GM10266 (cell line): ENCODE measurements around the gene CELF2.

ENCODE experiments used
- DNase-seq: peaks from one replicate; pipeline ENCODE4 v3.0.0; 2012; ENCODE audit errors: extremely low spot score
- TF ChIP-seq, protein P1 (sequence below): IDR thresholded peaks from 2 replicates; pipeline ENCODE4 v1.5.1; 2012; ENCODE audit warnings: mild to moderate bottlenecking, low read depth; ENCODE audit not compliant: control insufficient read depth, insufficient read depth; ENCODE audit errors: missing control alignments

The CELF2 gene

DNA sequence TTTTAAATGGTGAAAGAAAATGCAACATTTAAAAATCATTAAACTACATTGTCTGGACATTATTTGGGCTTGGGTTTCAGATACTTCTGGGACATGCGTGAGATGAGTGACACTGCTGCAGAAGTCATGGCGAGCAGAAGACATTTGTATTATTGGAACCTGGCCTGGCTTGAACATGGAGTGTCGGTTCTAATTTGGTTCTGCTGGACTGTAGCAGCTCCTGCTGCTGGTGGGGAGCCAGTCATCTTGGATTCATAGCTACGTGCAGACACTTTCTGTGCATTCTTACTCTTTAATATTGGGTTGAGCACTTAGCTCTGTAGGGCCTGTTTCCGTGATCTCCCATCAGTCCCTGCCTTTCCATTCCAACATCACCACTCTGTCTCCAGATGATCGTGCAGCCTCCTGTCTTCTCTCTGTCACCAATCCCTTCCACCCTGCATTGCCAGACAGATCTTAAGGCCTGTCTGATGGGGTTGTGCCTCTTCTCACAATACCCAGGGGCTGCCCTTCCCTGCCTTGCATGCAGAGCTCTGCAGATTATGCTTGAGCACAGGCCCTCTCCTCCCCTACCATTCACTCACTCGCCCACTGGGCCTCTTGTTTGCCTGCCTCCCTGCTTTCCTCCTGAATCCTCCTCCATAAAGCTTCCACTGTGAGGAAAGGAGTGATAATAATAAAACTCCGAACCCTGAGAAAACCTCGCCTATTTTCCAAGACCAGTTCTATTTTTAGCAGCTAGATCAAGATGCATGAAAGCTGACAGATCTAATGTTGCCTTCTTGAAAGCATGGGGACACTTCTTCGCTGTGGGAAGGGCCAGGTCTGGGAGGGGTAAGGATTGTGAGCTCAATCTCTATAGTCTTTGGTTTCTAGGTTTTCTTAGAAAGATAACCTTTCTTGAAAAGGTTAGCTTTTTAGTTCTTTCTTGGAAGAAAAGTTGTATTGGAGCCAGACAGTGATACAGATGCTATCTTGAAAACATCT is 32.9 kb downstream of the CELF2 start:
- TF ChIP-seq, protein P1, sequence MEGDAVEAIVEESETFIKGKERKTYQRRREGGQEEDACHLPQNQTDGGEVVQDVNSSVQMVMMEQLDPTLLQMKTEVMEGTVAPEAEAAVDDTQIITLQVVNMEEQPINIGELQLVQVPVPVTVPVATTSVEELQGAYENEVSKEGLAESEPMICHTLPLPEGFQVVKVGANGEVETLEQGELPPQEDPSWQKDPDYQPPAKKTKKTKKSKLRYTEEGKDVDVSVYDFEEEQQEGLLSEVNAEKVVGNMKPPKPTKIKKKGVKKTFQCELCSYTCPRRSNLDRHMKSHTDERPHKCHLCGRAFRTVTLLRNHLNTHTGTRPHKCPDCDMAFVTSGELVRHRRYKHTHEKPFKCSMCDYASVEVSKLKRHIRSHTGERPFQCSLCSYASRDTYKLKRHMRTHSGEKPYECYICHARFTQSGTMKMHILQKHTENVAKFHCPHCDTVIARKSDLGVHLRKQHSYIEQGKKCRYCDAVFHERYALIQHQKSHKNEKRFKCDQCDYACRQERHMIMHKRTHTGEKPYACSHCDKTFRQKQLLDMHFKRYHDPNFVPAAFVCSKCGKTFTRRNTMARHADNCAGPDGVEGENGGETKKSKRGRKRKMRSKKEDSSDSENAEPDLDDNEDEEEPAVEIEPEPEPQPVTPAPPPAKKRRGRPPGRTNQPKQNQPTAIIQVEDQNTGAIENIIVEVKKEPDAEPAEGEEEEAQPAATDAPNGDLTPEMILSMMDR: no peak
- DNase-seq: no peak

DNA sequence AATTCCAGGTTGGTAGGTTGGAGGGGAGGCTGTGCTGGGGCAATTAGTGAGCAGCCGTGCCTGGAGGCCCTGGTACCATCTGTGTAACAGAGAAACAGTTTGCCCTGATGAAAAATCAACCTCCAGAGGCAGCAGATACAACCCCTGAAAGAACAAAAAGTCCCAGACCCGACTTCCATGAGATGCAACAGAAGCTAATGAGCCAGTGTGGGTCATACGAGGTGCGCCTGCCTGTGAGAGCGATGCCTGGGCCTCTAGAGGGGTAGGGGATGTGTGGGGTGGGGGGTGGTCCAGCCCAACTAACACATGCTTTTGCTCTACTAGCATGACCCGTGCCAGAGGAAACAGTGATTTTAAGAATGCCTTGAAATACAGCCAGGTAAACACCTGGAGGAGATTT is 39.3 kb downstream of the CELF2 start:
- no peak for DNase-seq
- TF ChIP-seq, protein P1: no peak

DNA sequence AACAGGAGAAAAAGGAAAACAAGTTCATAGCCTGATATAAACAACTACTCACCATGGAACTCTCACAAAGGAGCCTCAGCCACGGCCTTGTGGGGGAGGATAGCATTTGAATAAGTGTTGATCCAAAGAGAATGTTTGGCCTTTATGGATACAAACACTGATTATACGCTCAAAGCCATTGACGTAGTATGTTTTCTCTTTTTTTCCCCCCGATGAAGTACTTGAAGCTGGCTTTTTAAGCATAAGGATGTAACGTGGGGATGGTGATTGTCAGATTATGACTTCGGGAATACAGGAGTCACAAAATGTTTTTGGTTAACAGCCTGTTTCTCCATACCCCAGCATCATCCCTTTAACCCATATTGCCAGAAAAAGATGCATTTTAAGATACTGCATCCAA is 39.8 kb downstream of the CELF2 start:
- DNase-seq: no peak

DNA sequence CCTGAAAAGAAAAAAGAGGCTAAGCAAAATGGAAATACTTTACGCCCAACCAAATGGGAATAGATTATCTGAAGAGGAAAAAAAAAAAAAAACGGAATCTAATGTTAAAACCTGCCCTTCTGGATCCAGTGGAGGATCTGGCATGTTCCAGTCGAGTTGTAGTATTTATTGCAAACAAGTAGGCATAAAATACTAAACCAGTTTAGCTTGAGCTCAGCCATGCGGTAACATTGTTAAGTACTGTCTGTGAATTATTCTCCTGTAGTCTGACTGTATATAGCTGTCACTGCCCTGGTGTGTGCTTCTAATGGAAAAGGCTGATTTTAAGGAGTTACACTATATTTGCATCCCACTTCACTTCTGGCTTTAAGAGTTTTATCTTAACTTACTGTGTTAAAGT is 40.3 kb downstream of the CELF2 start:
- TF ChIP-seq, protein P1: no peak
- DNase-seq: no peak

More for the DNA sequence above, 39.8 kb downstream of the CELF2 start:
- TF ChIP-seq, protein P1: no peak

DNA sequence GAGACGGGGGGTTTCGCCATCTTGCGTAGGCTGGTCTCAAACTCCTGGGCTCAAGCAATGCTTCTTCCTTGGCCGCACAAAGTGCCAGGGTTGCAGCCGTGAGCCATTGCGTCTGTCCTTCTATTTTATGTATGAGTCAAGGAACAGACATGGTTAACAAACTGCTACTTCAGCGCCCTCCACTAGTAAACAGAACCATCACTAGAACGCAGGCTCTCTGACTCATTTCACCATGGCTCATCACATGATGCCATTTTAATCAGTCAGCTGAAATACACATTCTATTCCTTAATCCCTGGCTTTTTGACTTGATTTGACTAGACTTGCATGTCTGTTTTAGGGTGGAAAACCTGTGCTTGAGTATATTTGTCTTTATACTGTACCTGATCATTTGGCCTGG is 41.3 kb downstream of the CELF2 start:
- TF ChIP-seq, protein P1: no peak
- DNase-seq: no peak

DNA sequence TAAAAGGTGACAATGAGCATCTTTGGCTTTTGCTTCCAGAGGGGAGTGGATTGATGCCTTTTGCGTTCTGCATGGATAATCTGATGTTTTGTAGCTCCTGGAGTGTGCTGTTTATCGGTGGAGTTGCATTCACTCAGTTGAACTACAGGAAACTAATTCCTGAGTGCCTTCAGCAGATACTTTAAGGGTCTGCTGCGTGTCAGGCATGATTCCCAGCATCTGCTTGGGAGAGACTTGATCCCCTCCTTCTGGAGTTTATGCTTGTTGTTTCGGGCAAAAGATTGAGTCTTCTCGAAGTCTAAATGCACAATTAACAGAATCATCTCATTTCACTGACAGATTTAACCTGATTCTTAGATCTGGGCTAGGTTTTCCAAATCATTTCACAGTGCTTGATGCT is 46.2 kb downstream of the CELF2 start:
- TF ChIP-seq, protein P1: no peak
- DNase-seq: no peak

DNA sequence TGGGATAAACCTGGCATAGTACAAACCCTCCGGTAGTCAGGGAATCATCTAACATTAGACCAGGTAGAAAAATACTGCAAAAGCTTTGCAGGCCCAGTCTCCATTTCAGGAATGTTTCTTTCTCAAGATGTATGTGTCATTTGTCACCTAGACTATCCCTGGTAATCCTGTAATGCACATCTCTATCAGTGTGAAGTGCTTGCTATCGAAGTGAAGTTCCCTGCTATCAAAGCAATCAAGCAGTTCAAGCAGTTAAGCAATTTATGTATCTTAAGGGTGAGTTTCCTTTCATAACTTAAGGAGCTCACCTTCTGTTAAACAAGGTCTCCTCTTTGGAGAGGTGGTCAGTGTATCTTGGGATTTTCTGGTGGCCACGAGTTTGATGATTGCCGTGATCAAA is 47.2 kb downstream of the CELF2 start:
- no peak for DNase-seq
- TF ChIP-seq, protein P1: no peak
